GM19328 (cell line): Measurements from ENCODE around the gene CFAP119.

Experiments used
- ATAC-seq: cut with Tn5 transposase; IDR thresholded peaks from one replicate; pipeline ENCODE4 v1.9.1; 2021; ENCODE audit warnings: mild to moderate bottlenecking, moderate library complexity; ENCODE audit not compliant: unreplicated experiment

Gene CFAP119

GRCh38 chr16:30762991-30763725 is 1.3 kb upstream of the CFAP119 start:
- ATAC-seq: no peak

GRCh38 chr16:30761427-30761927 is 385 bp downstream of the CFAP119 start:
- ATAC-seq: peak; percentile 14

- no peak for ATAC-seq
Observed at GRCh38 chr16:30760577-30761426, 1.1 kb downstream of the CFAP119 start.

- ATAC-seq: no peak
Observed at GRCh38 chr16:30760001-30760559, 1.8 kb downstream of the CFAP119 start.

GRCh38 chr16:30758988-30759491 is 2.8 kb downstream of the CFAP119 start:
- ATAC-seq: no peak

GRCh38 chr16:30757316-30757715 is 4.5 kb downstream of the CFAP119 start:
- ATAC-seq: no peak

- ATAC-seq: no peak
Observed at GRCh38 chr16:30756781-30757100, 5.1 kb downstream of the CFAP119 start.

GRCh38 chr16:30755955-30756780 is 5.7 kb downstream of the CFAP119 start:
- ATAC-seq: no peak

GRCh38 chr16:30753596-30753995 is 8.3 kb downstream of the CFAP119 start:
- ATAC-seq: no peak

GRCh38 chr16:30750876-30751465 is 10.9 kb downstream of the CFAP119 start:
- no peak for ATAC-seq

- ATAC-seq: no peak
Observed at GRCh38 chr16:30750201-30750600, 11.7 kb downstream of the CFAP119 start.

GRCh38 chr16:30748634-30749445 is 13.0 kb downstream of the CFAP119 start:
- no peak for ATAC-seq

- peak; percentile 98 for ATAC-seq
Observed at GRCh38 chr16:30747799-30748633, 13.8 kb downstream of the CFAP119 start, which contains the start of gene PHKG2. PHKG2 (plus strand) TSS chr16:30748425; CDS start chr16:30748821, 396 bp downstream.

GRCh38 chr16:30747331-30747730 is 14.5 kb downstream of the CFAP119 start:
- no peak for ATAC-seq

GRCh38 chr16:30746638-30747175 is 15.2 kb downstream of the CFAP119 start:
- no peak for ATAC-seq

- ATAC-seq: no peak
Observed at GRCh38 chr16:30745082-30745481, 16.8 kb downstream of the CFAP119 start.

GRCh38 chr16:30744183-30744582 is 17.7 kb downstream of the CFAP119 start:
- ATAC-seq: no peak

GRCh38 chr16:30743716-30744115 is 18.1 kb downstream of the CFAP119 start:
- ATAC-seq: no peak
